CD4-positive, alpha-beta T cell treated with Interleukin-17A for 4 hours (primary cell): ENCODE measurements around the gene XXYLT1.
"Not testable (repeated sequence)": the region's sequence is repeated elsewhere in the genome, so short reads cannot be mapped to it uniquely, and the experiment has no call there.

ENCODE experiments used
- DNase-seq: peaks from one replicate; pipeline ENCODE4 v3.0.0-alpha.2; 2020; ENCODE audit warnings: mixed read lengths

The XXYLT1 gene

GRCh38 chr3:195249858-195250464 lies 21.0 kb downstream of the XXYLT1 start:
- DNase-seq, result no peak

GRCh38 chr3:195249057-195249770 lies 21.7 kb downstream of the XXYLT1 start:
- DNase-seq, result no peak

- DNase-seq, result no peak
These were observed 22.7 kb downstream of the XXYLT1 start for GRCh38 chr3:195248281-195248680.

- no peak for DNase-seq
These were observed 23.1 kb downstream of the XXYLT1 start for GRCh38 chr3:195247863-195248189.

GRCh38 chr3:195247086-195247862 lies 23.7 kb downstream of the XXYLT1 start:
- DNase-seq, result no peak

DNA sequence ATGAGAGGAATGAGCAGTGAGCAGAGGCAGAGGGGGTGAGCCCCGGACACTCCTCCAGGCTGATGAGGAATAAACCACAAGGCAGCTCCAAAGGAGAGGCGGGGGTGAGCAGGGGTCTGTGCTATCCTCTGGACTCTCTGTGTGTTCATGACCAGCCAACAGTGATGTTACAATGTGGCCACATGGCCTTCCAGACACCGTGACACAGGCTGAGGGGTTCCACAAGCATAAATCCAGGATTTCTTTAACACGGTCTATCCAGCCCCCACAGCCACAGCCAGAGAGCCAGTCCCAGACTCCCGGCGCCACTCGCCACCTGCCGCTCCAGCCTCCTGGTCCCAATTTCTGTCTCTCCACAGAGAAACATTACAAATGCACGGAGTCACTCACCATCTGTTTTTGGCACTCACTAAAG lies 24.4 kb downstream of the XXYLT1 start:
- no peak for DNase-seq

GRCh38 chr3:195245531-195245951 lies 25.4 kb downstream of the XXYLT1 start:
- DNase-seq, result no peak

DNA sequence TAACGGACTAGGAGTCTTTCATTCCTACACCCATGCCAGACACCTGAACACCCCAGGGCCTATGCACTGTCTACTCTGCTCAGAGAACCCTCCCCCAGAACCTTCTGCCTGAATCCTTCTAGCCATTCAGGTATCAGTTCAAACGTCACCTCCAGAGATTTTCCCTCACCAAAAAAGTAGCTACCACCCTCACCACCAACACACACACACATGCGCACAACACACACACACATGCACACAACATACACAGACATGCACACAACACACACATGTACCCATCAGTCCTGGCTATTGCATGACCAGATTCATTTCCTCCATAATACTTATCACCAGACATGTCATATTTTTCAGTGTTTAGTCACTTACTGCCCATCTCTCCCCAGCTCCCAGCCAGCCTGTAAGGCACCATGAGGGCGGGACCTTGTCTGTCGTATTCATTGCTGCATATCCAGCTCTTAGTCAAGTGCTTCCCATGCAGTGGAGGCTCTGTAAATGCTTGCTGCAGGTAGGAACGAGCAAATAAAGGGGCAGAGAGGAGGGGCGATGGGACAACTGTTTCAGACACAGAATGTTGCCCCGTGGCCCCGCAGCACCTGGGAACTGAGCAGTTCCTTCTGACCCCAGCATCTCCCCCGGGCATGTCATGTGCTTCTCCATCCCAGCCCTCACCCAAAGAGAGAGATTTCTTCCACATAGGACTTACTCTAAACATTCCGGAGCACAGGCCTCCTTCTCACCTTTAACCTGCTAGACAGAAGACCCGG lies 29.2 kb downstream of the XXYLT1 start:
- DNase-seq, result no peak

- DNase-seq, result no peak
These were observed 30.0 kb downstream of the XXYLT1 start for GRCh38 chr3:195240939-195241338.

- DNase-seq, result no peak
These were observed 30.7 kb downstream of the XXYLT1 start for GRCh38 chr3:195240171-195240701.

DNA sequence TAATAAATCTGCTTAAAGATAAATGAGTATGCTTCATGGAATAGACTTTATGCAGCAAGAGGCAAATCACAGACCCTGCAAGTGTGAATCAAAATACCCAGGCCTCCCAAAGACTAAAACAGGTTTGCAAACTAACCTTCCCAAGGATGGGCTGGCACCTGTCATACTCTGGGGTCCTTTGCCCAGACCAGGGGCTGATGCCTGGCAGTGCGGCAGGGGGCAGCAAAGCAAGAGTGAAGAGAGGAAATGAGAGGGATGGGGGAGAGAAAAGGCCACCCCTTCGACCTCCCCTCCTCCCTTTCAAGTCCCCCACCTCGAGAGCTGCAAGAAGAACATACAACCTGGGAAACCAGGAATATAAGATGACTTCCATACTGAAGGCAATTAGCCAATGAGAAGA lies 31.8 kb downstream of the XXYLT1 start:
- no peak for DNase-seq

GRCh38 chr3:195238586-195239118 lies 32.3 kb downstream of the XXYLT1 start:
- no peak for DNase-seq

DNA sequence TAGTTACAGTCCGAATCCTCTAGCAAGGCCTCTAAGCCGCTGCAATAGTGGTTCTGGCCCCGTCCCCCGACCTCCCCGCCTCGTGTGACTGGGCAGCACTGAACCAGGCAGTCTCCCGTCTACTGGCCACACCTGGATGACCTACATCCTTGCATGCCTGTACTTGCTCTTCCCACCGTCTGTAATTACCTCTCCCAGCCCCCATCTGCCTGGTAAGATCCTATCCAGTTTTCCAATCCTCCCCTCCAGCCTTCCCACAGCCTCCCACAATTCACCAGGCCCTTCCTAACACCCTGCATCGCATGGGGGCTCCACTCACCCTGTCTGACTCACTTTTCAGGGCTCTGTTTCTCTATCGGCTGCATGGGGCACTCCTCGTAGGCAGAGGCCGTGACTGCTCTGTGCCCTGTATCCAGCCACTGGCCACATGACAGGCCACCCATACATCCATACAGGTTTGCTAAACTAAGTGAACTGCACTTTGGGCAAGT lies 32.8 kb downstream of the XXYLT1 start:
- DNase-seq, result no peak

DNA sequence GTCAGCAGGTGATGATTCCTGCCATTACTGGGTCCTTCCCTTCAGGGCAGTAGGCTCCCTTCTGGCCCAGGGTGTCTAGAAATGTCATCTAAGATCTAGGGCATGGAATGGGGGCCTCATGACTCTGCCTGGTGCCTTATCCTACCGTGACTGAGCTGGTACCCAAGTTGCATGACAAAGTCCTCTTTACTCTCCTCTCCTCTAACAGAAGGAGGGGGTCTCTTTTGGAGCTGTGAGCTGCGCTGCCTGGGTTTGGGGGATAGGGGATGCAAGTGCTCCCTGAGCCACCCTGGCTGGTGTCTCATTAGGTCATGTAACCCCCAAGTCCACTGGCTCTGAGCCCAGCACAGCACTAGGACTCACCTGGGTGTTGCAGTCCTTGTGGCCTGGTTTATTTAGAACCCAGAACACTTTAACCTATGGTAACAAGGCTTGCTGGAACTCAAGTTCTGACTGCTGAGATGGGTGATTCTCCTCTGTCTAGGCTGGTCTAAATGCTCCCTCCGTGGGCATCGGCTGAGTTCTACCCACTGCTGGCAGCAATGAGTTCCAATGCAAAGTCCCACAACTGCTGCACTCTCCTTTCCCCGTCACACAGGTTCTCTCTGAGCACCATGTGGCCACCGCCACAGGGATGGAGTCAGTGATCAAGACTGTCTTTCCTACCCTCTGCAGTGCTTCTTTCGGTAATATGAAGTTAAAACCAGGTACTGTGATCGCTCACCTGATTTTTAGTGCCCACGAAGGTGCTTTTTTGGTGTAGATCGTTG lies 34.0 kb downstream of the XXYLT1 start:
- no peak for DNase-seq

DNA sequence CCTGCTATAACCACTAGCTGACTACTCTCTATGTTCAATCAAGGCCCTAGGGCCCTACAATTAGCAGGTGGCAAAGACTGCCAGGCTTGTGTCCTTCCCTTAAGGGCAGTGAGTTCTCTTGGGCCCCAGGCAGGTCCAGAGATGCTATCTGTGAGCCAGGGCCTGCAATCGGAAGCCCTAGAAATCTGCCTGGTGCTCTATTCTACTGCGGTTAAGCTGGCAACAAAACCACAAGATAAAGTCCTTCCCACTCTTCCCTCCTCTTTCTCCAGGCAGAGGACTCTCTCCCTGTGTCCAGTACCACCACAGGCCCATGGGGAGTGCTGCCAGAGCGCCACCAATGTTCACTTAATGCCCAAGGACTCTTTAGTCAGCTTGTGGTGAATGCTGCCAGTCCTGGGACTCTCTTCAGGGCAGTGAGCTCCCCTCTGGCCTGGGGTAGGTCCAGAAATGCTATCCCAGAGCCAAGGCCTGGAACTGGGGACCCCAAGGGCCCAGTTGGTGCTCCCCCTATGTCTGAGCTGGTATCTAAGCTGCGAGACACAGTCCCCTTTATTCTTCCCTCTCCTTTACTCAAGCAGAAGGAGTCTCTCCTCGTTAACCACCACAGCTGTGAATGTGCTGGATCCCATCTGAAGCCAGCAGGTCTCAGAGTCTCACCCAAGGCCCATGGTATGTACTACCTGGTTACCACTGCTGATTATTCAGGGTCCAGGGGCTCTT lies 34.7 kb downstream of the XXYLT1 start:
- no peak for DNase-seq

DNA sequence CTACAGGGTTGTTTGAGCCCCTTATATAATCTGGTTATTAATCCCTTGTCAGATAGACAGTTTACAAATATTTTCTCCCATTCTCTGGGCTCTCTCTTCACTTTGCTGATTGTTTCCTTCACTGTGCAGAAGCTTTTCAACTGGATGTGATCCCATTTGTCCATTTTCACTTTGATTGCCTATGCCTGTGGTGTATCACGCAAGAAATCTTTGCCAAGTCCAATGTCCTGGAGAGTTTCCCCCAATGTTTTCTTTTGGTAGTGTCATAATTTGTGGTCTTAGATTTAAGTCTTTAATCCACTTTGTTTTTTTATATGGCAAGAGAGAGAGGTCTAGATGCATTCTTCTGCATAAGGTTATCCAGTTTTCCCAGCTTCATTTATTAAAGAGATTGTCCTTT lies 40.7 kb downstream of the XXYLT1 start:
- DNase-seq, result no peak

- not testable (repeated sequence) for DNase-seq
These were observed 42.1 kb downstream of the XXYLT1 start for GRCh38 chr3:195228886-195229285.

- DNase-seq, result no peak
These were observed 43.1 kb downstream of the XXYLT1 start for GRCh38 chr3:195227871-195228270.

GRCh38 chr3:195226900-195227447 lies 44.0 kb downstream of the XXYLT1 start:
- DNase-seq, result peak; percentile 7

DNA sequence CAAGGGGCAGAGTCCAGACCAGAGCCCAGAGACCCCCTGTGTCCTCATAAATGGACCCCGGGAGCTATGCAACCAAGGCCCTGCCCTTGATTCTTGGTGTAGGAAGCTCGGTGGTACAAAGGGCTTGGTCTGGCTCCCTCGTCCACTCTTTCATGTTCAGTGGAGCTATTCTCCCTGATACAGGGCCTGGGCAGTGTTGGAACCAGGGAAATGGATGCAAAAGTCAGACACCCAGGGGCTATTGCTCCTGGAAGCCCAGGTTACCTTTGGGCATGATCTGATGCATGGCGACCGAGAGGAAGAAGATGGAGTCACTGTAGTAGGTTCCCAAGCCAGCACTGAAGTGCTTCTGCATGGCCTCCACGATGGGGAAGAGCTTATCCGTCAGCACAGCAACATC lies 44.5 kb downstream of the XXYLT1 start:
- DNase-seq, result no peak
